Activated CD8-positive, alpha-beta memory T cell treated with anti-CD3 and anti-CD28 coated beads, Interleukin-2, amount 50 U/mL, for 24 hours (primary cell): Measurements from ENCODE around the gene ERCC4.

ENCODE experiments used
- DNase-seq: peaks from one replicate; pipeline ENCODE4 v3.0.0-alpha.2; 2020; ENCODE audit errors: extremely low read depth

Gene ERCC4

DNA sequence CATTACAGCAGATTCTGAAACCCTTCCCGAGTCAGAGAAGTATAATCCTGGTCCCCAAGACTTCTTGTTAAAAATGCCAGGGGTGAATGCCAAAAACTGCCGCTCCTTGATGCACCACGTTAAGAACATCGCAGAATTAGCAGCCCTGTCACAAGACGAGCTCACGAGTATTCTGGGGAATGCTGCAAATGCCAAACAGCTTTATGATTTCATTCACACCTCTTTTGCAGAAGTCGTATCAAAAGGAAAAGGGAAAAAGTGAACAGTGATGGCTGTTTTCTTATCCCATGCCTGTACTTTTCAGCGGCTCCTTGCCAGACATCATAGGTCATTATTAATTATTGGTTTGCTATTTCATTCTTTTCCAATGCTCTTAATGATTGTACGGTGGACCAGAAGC, 28.1 kb downstream of the ERCC4 start:
- DNase-seq: no peak

DNA sequence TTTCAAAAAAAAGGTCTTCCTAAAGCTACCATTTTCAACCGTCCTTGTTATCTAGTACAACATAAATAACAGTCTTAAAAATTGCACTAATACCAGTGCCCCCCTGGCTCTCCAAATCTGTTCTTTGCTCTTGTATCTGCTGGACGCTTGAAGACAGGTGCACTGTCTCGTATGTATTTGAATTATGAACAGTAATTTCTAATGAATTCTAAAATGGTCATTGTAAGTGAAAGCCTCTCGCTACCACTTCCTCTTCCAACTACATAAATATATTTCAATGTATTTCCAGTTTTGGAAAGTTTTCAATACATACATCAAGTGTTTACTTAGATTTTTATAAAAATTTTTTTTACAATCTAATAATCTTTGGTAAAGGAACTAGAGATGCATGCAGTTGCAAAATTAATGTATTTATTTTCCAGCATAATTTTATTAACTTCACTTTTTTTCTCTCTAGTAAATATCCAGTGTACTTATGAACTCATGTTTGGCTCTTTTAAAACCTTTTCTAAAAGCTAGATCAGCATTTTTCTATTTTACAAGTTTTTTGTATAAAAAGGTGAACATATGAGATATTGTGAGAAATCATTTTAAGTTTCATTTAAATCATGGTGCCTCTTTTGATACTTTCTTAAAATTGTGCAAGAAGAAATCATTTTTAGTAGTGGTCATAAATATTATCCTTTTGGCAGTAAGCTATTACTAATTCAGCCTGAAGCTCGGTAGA, 31.0 kb downstream of the ERCC4 start:
- no peak for DNase-seq

DNA sequence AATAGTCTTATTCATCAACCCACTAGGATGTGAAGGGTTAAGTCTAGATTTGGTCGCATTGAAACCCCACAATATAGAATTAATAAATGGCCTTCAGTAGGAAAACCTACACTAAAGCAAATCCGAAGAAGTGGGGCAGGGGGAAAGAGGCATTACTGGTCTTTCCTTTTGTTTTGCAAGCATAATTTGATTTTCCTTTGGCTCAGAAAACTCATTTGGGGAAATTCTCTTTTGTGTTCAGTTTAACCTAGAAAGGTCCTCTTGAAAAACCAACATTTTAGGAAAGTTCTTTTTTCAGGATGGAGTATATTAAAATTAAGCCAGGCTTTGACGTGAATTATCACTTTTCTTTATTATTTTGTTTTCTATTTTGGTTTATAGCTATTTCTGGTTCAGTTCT, 31.7 kb downstream of the ERCC4 start:
- DNase-seq: no peak

DNA sequence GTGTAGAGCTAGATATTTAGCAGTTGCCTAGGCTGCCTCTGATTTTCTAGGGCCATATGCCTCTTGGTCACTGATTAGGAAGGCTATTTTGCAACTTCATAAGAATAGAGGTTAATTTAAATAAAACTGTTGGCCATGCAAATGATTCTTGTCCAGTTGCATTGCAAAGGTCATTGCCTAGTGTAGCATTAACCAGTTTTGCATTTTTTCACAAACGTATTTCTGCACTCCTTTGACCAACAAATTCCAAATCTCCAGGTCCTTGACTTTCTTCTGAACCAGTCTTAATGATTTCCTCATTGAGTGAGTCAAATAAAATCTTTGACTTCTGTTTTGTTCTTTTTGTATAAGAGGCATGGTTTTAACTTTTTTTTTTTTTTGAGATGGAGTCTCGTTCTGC, 33.5 kb downstream of the ERCC4 start:
- no peak for DNase-seq

DNA sequence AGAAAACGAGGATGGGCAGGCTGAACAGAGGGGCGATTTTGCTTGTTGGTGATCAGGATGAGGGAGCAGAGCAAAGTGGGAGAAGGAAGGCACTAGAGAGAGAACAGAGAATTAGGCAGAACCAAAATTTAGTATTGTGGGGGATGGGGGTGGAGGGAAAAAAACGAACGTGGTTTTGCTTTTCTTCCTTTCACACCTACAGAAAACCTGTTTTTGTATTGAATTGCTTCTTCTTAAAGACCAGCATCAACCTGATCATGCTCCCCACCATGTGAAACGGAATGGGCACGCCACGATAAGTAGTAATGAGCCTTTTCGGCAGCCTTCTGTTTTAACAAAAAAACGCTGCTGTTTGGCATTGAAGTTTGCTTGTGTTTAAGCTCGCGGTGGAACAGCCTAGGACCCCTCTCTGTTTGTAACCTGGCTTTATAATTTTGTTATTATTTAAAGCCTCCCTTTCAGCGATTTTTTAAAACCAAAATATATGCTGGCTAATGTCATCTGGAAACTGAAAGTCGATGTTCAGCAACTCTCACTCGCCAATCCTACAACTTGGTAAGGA, 36.8 kb downstream of the ERCC4 start:
- DNase-seq: no peak

DNA sequence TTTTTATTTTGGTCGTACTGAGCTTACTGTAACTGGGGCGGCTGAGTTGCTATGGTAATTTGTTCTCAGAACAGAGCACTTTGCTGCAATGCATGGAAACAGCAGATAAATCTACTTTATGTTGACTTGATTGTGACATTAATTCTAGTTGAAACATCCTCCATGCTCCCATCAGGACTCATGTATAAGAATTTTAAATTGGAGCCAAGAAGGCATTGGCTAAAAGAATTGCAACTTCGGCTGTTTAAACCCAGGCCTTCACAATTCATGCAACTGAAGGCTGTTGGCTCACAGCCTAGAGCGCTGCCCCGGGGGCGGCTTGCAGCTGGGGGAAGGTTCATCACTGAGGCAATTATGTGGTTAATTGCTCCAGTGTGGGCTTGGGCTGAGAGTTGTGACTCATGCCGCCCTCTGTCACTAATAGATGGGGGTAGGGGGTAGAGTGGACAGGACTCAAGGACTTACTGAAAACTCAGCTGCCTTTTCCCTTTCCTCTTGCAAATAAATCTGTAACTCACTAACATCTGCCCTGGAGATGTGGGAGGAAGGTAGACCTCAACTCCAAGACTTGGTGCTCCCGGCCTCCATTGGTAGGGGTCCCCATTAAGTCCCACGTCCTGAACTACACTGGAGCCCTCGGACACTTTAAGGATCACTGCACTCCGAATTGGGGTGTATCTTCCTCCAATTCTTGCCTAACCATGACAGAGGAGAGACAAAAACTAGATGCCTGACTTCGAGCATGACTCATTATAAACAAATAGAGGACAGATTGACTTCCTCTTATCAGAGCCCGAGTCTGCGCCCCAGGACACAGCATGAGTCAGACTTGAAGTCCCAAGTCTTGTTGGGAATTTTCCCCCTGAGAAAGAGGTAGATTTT, 37.5 kb downstream of the ERCC4 start:
- no peak for DNase-seq

DNA sequence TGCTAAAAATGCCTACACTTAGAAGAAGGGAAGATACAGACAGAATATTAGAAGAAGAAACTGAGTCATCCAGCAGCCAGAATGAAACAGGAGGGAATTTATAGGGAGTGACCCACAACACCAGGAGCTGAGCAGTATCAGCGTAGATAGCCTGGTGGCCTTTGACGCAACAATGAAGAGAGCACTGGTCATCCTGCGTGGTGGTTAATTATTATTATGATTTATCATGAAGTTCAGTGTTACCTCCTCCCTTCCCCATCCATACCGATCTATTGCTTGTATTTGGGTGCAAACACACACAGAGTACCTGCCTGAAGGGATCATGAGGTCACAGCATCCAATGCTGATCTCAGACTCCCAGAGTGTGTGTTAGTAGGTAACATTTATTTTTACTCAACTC, 38.5 kb downstream of the ERCC4 start:
- no peak for DNase-seq

DNA sequence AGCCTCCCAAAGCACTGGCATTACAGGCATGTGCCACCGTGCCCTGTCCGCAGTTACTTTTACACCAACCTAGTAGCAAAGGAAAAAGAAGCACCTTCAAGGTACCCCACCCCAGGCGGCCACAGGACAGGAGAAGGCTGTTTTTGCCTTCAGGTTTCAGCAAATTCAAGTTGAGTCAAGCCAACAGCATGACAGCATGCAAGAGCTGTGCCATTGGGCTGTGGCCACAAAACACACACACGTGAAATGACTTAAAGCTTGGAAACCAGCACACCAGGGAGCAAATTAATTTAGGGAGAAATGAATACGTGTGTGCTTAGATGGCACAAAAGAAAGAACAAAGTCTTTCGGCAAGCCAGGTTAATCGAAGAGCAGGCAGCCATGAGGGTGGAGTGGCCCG, 39.7 kb downstream of the ERCC4 start:
- no peak for DNase-seq

DNA sequence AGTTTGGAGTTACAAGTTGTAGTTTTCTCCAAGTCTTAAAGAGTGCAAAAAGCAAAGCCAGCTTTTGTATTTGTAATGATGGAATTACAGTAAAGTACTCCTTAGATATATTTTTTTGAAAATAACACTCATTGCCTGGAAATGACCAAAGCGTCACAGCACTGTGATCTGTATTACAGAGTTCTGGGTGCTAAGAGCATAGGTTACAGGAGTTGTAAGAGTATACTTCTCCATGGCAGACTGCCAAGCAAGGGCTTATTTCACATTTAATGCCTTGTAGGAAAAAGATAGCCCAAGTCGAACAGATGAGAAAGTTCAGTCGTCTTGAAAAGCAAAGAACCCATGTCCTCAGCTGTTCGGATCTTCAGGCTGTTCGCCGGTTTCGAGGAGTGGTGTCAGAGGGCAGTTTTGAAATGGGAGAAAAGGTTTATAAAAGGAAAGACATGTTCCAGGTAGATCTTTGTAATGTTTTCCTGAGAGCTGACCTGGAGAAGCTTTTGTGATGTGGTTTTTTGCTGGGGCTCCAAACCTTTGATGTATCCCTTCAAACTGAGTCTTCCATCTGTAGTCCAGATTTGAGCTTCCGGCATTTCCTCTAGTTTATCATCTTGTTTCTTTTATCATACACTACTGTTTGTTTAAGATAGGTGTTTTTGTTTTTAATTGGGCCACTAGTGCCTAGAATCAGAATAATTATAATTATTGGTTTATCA, 41.3 kb downstream of the ERCC4 start:
- no peak for DNase-seq

DNA sequence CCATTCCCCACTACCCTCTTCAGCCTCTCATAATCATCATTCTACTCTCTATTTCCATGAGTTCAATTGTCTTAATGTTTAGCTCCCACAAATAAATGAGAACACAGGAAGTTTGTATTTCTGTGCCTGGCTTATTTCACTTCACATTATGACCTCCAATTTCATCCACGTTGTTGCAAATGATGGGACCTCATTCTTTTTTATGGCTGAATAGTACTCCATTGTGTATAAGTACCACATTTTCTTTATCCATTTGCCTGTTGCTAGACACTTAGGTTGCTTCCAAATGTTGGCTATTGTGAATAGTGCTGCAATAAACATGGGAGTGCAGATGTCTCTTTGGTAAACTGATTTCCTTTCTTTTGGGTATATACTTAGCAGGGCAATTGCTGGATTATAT, 42.3 kb downstream of the ERCC4 start:
- DNase-seq: no peak

DNA sequence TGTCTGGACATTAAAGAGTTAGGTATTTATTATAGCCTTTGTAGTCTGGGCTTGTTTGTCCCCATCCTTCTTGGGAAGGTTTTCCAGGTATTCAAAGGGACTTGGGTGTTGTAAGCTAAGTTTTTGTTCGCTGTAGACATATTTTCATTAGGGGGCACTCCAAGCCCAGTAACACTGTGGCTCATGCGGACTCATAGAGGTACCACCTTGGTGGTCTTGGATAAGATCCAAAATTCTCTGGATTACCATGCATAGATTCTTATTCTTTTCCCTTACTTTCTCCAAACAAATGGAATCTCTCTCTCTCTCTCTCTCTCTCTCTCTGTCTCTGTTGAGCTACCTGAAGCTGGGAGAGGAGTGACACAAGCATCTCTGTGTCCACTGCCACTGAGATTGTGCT, 48.9 kb downstream of the ERCC4 start:
- no peak for DNase-seq

DNA sequence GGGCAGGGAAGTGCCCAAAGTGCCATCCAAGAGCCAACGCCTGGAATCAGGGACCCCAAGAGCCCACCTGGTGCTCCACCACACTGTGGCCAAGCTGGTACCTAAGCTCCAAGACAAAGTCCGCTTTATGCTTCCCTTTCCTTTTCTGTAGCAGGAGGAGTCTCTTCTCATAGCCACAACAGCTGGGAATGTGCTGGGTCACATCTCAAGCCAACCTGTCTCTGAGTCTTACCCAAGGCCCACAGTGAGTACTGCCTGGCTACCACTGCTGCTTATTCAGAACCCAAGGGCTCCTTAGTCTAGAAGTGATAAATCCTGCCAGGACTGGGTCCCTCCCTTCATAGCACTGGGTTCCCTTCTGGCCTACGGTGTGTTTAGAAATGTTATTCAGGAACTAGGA, 49.8 kb downstream of the ERCC4 start:
- DNase-seq: no peak

DNA sequence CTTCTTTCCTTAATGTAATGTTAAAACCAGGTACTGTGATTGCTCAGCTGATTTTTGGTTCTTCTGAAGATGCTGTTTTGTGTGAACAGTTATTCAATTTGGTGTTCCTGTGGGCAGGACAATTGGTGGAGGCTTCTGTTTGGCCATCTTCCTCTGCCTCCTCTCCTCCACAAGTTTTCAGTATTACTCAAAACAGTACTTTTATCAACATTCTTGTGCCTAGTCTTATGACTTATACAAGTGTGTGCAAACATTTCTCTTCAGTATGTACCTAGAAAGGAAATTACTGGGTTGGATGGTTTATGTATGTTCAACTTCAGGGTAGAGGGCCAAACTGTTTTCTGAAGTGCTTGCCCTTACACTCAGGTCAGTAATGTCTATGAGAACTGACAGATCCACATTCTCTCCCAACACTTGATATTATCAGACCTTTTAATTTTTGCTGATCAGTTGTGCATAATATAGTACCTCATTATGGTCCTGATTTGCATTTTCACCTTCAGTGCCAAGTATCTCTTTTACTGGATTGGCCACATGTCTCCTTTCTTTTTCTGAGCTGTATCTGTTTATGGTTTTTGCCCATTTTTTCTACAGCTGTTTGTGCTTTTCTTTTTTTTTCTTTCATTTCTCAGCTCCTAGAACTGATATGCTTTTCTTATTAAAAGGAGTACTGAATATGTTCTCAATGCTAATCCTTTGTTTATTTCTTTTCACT, 50.9 kb downstream of the ERCC4 start:
- DNase-seq: no peak

DNA sequence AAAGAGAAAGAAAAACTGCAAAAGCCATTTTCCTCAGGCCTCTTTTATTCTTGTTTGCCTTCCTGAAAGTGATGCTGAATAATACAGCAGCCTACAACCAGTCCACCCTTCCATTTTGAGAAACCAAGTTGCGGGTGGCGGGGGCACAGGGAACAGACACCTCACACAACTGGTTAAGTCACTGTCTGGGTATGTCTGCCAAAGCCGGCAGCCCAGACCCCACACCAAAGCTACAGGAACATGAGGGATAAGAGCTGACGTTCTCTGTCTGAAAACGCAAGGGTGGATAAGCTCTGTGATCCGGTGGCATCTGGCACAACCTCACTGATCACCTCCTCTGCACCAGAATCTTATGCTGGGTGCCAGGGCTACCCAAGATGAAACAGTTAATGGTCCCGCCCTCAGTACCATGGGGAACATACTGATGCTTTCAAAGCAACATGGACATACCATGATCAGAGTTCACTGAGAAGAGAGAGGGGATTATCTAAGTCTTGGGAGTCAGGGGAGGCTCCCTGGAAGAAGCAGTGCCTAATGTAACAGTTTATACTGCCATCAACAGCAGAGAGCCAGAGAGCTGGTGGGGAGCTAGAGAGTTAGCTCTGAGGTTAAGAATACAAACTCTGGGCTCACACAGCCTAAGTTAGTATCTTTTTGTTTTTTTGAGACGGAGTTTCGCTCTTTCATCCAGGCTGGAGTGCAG, 53.5 kb downstream of the ERCC4 start:
- no peak for DNase-seq

DNA sequence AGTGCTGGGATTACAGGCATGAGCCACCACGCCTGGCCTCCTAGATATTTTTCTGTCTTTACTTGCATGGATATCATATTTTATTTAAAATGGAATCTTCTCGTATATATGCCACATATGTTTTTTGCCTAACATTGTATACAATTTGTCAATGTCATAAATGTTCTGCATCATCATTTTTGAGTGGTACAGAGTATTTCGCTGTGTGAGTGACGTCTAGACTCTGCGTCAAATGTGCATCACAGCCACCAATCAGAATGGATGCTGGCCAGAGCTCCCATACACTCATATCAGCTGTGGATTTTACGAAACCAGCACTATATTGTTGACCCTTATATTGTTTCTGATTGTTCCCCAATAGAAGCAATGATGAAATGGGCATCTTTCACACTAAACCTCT, 57.2 kb downstream of the ERCC4 start:
- DNase-seq: no peak

DNA sequence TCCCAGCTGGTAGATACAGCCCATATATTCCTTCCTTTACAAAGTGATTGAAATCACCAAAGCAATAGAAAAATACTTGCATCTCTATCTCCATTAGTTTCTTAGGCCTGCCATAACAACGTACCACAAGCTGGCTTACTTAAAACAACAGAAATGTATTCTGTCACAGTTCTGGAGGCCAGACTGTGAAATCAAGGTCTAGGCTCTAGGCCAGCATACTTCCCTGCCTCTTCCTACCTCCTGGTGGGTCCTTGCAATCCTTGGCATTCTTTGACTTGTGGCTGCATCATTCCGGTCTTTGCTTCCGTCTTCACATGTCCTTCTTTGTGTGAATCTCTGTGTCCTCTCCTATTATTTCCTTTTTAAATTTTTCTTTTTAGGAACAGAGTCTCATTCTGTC, 62.5 kb downstream of the ERCC4 start:
- DNase-seq: no peak

DNA sequence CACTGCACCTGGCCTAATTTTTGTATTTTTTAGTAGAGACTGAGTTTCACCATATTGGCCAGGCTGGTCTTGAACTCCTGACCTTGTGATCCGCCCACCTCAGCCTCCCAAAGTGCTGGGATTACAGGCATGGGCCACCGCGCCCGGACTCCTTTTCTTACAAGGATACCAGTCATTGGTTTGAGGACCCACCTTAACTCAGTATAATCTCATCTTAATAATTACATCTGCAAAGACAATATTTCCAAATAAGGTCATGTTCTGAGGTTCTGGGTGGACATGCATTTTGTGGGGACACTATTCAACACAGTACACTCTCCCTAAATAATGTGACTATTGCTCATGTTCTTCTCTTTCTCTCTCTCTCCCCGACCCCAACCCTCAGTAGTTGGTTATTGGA, 63.7 kb downstream of the ERCC4 start:
- no peak for DNase-seq

DNA sequence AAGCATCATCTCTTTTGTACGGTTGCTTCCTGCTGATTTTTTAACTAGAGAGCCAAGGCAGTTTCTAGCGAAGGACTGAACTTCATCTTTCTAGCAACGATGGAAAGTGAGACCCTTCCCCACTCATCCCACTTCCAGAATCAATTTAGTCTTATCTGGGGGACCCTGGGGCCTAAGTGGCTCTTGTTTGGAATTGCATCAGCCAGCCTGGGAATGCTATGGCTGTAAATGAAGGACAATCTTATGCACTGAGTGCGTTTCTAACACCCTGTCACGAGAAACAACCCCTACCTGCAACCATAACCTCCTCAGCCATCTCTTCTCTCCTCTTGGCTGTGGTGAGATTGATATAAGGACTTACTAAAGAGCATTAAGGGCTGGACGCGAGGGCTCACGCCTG, 64.8 kb downstream of the ERCC4 start:
- no peak for DNase-seq

DNA sequence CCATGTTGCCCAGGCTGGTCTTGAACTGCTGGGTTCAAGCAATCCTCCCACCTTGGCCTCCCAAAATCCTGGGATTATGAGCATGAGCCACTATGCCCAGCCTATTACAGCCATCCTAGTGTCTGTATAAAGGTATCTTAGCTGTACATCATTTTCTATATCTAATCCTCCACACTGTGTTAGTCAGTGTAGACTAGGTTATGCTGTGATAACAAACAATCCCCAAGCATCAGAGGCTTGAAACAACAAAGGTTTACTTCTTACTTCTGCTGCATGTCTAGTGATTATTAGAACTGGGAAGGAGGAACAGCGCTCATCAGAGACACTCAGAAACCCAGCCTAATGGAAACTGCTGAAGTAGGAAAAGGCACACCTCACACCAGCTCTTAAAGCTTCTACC, 68.1 kb downstream of the ERCC4 start:
- DNase-seq: no peak

DNA sequence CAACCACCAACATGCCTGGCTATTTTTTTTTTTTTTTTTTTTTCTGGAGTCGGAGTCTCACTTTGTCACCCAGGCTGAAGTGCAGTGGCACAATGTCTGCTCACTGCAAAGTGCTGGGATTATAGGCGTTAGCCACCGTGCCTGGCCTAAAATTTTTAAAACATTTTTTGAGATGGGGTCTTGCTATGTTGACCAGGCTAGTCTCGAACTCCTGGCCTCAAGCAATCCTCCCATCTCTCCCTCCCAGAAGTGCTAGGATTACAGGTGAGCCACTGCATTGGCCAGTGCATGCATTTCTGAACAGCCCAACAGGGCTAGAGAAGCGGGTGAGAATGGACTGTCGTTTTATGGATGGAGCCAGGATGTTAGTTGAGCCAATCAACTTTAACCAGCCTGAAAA, 72.4 kb downstream of the ERCC4 start:
- DNase-seq: no peak

DNA sequence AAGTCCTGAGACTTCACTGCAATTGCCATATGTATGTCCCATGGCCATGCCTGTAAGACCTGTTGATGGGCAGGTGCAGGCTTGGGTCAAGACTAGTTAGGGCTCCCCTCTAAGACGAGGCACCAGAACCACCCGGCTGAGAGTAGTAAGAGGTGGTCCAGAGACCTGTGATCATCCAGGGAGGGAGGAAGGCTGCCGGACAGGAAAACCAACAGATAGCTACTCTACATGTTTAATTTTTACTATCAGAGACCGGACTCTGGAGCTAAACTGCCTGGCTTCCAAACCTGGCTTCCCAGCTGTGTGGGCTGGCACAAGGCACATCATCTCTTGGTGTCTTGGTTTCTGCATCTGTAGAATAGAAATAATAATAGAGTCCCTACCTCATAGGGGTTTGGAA, 73.0 kb downstream of the ERCC4 start:
- no peak for DNase-seq
